Activated CD4-positive, alpha-beta T cell treated with anti-CD3 and anti-CD28 coated beads, Interleukin-2, amount 10 ng/mL, durations not matched to agents 7 days and 5 days (primary cell): Measurements from ENCODE around the gene SH2B2. TPM values are rescaled to one million over a fixed set of nuclear protein-coding genes. Genes with fewer than 3 reads are reported as not detected.
A peak's percentile ranks its signal among the peaks of the same experiment; 100 is the strongest.

Experiments
- CTCF ChIA-PET: fragments of 350-600 bp; sonication (Branson Sonifier 250); formaldehyde crosslinking; loops from one replicate; lab custom pipeline; 2021; ENCODE audit warnings: antibody characterized with exemption; lab: Charles Lee
- POLR2A ChIA-PET: fragments of 350-600 bp; sonication (Branson Sonifier 250); formaldehyde crosslinking; loops from one replicate; lab custom pipeline; 2021; ENCODE audit warnings: antibody characterized with exemption; lab: Charles Lee
- DNase-seq: peaks from one replicate; pipeline ENCODE4 v3.0.0-alpha.2; 2020
- H3K27ac Mint-ChIP-seq: one replicate; pipeline ENCODE4 v1.8.0; 2021; ENCODE audit warnings: mild to moderate bottlenecking, moderate library complexity, mixed read lengths
- H3K27me3 Mint-ChIP-seq: one replicate; pipeline ENCODE4 v1.8.0; 2021; ENCODE audit warnings: mixed read lengths
- H3K36me3 Mint-ChIP-seq: one replicate; pipeline ENCODE4 v1.8.0; 2021; ENCODE audit warnings: low read depth, mixed read lengths
- H3K4me1 Mint-ChIP-seq: one replicate; pipeline ENCODE4 v1.8.0; 2021; ENCODE audit warnings: mixed read lengths
- H3K4me3 Mint-ChIP-seq: one replicate; pipeline ENCODE4 v1.8.0; 2021; ENCODE audit warnings: mild to moderate bottlenecking, moderate library complexity, mixed read lengths
- H3K9me3 Mint-ChIP-seq: one replicate; pipeline ENCODE4 v1.8.0; 2021; ENCODE audit warnings: mixed read lengths
- total RNA-seq, 2 experiments: library from RNA; stranded (reverse); gene quantifications; one replicate each; pipeline ENCODE4 v1.2.3, GENCODE V29; 2021

Gene SH2B2
- total RNA-seq, 2 experiments from 2014 or later: 0.12 to 0.50 TPM

GRCh38 chr7:102284399-102284798 lies 2.3 kb upstream of the SH2B2 start:
- Mint-ChIP-seq H3K36me3 (no peaks in the 10 kb centered on the region), H3K9me3 (no peaks in the 10 kb centered on the region), H3K27me3 (peaks cover 20% of the 10 kb centered on the region), H3K4me1 (peaks cover 18% of the 10 kb centered on the region), H3K27ac (no peak overlapping the region), H3K4me3 (no peak overlapping the region)
- CTCF ChIA-PET: interaction anchor here (1.5 to 2.8 kb wide), 2 partner anchors 11 to 107 kb away, joined by 3 to 9 read pairs; no protein-coding TSS in a partner anchor
- POLR2A ChIA-PET: no interaction called here
- peak; percentile 12 for DNase-seq

GRCh38 chr7:102284891-102285539 lies 1.7 kb upstream of the SH2B2 start:
- no peaks in the 10 kb centered on the region for H3K9me3 Mint-ChIP-seq
- no peaks in the 10 kb centered on the region for H3K36me3 Mint-ChIP-seq
- H3K27me3 Mint-ChIP-seq: peaks cover 20% of the 10 kb centered on the region
- no peak for DNase-seq
- H3K27ac Mint-ChIP-seq: no peak overlapping the region
- ChIA-PET POLR2A (no interaction called here), CTCF (interaction anchor here (1.5 kb wide), 1 partner anchor 106 kb away, joined by 3 read pairs; no protein-coding TSS in a partner anchor)
- H3K4me1 Mint-ChIP-seq: peaks cover 20% of the 10 kb centered on the region
- peak overlapping the region; percentile 54 for H3K4me3 Mint-ChIP-seq

GRCh38 chr7:102285540-102286236 lies 980 bp upstream of the SH2B2 start:
- no peak for DNase-seq
- ChIA-PET POLR2A (no interaction called here), CTCF (no interaction called here)
- Mint-ChIP-seq H3K27ac (no peak overlapping the region), H3K4me3 (peak overlapping the region; percentile 54), H3K9me3 (no peaks in the 10 kb centered on the region), H3K27me3 (peaks cover 20% of the 10 kb centered on the region), H3K4me1 (peaks cover 20% of the 10 kb centered on the region), H3K36me3 (no peaks in the 10 kb centered on the region)

GRCh38 chr7:102287111-102287980 lies 678 bp downstream of the SH2B2 start:
- Mint-ChIP-seq H3K27me3 (peaks cover 20% of the 10 kb centered on the region), H3K4me1 (peaks cover 28% of the 10 kb centered on the region), H3K4me3 (peak overlapping the region; percentile 48), H3K27ac (no peak overlapping the region), H3K36me3 (no peaks in the 10 kb centered on the region), H3K9me3 (no peaks in the 10 kb centered on the region)
- DNase-seq: no peak
- ChIA-PET POLR2A (no interaction called here), CTCF (interaction anchor here (0.6 to 2.0 kb wide), 4 partner anchors 15 to 107 kb away, joined by 3 to 6 read pairs (median 4); no protein-coding TSS in a partner anchor)

- CTCF ChIA-PET: interaction anchor here (0.6 to 2.0 kb wide), 4 partner anchors 14 to 106 kb away, joined by 3 to 6 read pairs (median 4); no protein-coding TSS in a partner anchor
- no peaks in the 10 kb centered on the region for H3K36me3 Mint-ChIP-seq
- H3K9me3 Mint-ChIP-seq: no peaks in the 10 kb centered on the region
- no peak overlapping the region for H3K4me3 Mint-ChIP-seq
- peaks cover 28% of the 10 kb centered on the region for H3K4me1 Mint-ChIP-seq
- POLR2A ChIA-PET: no interaction called here
- DNase-seq: no peak
- H3K27ac Mint-ChIP-seq: no peak overlapping the region
- H3K27me3 Mint-ChIP-seq: peaks cover 20% of the 10 kb centered on the region
Observed at GRCh38 chr7:102287981-102288278, 1.3 kb downstream of the SH2B2 start.

GRCh38 chr7:102288285-102288930 lies 1.7 kb downstream of the SH2B2 start:
- Mint-ChIP-seq H3K4me3 (peak overlapping the region; percentile 52), H3K27me3 (peaks cover 21% of the 10 kb centered on the region), H3K27ac (peak overlapping the region; percentile 68), H3K36me3 (no peaks in the 10 kb centered on the region), H3K9me3 (no peaks in the 10 kb centered on the region), H3K4me1 (peaks cover 28% of the 10 kb centered on the region)
- no peak for DNase-seq
- CTCF ChIA-PET: interaction anchor here (0.7 to 2.0 kb wide), 5 partner anchors 14 to 780 kb away, joined by 3 to 6 read pairs (median 3); no protein-coding TSS in a partner anchor
- POLR2A ChIA-PET: no interaction called here

DNA sequence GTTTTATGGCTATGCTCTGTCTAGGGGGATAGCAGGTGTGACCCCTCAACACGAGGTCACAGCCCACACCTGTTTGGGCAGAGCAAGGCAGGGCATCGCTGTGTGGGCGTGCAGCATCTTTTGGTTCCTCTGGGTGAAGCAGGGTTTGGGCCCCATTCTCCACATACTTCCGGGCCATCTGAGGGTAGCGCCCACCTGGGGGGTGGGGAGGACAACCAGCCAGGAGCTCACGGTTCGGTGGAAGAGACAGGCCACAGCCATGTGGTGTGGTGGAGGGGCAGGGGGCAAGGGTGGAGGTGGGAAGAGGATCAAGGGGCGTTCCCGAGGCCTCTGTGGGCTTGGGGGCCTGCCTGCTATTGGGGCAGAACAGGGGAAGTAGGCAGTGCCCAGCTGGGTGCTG lies 2.4 kb downstream of the SH2B2 start:
- H3K27me3 Mint-ChIP-seq: peaks cover 27% of the 10 kb centered on the region
- ChIA-PET CTCF (interaction anchor here (0.6 to 2.0 kb wide), 5 partner anchors 13 to 781 kb away, joined by 3 to 6 read pairs (median 3); no protein-coding TSS in a partner anchor), POLR2A (no interaction called here)
- no peaks in the 10 kb centered on the region for H3K36me3 Mint-ChIP-seq
- peaks cover 26% of the 10 kb centered on the region for H3K4me1 Mint-ChIP-seq
- no peaks in the 10 kb centered on the region for H3K9me3 Mint-ChIP-seq
- no peak overlapping the region for H3K27ac Mint-ChIP-seq
- peak overlapping the region; percentile 32 for H3K4me3 Mint-ChIP-seq
- DNase-seq: no peak

DNA sequence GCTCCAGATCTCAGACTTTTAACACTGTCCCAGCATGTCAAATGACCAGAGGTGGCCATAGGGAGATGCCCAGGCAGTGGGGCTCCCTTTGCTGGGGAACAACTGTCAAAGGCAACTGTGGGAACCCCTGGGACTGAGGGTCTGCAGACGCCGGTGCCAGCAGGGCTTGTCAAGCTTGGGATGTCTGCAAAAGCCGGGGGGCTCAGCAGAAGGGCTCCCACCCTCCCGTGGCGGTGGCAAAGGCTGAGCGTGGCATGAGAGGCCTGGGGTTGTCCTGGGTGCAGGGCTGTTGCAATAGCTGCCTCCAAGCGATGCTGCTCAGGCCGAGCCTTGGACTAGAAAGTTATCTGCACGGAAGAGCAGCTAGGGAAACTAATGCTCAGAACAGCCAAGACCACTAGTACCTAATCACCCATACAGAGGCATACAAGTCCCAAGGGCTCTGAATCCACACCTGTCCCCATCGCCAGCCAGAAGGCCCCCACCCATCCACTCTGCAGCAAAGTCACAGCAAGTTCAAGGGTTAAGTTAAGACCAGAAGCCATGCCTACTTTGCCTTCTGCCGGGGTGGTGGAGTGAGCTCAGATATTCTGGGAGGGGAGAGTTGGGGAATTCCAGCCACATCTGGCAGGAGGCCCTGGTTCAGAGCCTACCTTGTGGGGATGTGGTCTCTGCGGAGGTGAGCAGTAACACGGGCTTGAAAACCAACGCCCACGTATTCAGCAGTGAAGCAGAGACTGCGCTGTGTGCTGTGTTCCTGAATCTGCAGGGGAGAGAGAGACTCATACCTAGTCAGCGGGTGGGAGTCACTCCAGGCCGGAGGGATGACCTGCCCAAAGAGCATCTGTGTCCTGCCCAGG lies 4.6 kb downstream of the SH2B2 start:
- Mint-ChIP-seq H3K27me3 (peaks cover 15% of the 10 kb centered on the region), H3K27ac (no peak overlapping the region), H3K4me1 (peaks cover 15% of the 10 kb centered on the region), H3K9me3 (no peaks in the 10 kb centered on the region), H3K36me3 (no peaks in the 10 kb centered on the region), H3K4me3 (no peak overlapping the region)
- POLR2A ChIA-PET: no interaction called here
- CTCF ChIA-PET: interaction anchor here (1.4 to 2.2 kb wide), 3 partner anchors 9 to 16 kb away, joined by 4 to 8 read pairs (median 4); no protein-coding TSS in a partner anchor
- DNase-seq: peak; percentile 19

- Mint-ChIP-seq H3K9me3 (no peaks in the 10 kb centered on the region), H3K27ac (no peak overlapping the region), H3K36me3 (no peaks in the 10 kb centered on the region), H3K4me3 (no peak overlapping the region), H3K4me1 (peaks cover 15% of the 10 kb centered on the region), H3K27me3 (peaks cover 15% of the 10 kb centered on the region)
- ChIA-PET CTCF (interaction anchor here (0.7 kb wide), 1 partner anchor 734 kb away, joined by 3 read pairs; no protein-coding TSS in a partner anchor), POLR2A (no interaction called here)
- no peak for DNase-seq
Observed at GRCh38 chr7:102291916-102292267, 5.2 kb downstream of the SH2B2 start.

- Mint-ChIP-seq H3K27me3 (peaks cover 15% of the 10 kb centered on the region), H3K27ac (no peak overlapping the region), H3K4me1 (peaks cover 15% of the 10 kb centered on the region), H3K9me3 (no peaks in the 10 kb centered on the region), H3K36me3 (no peaks in the 10 kb centered on the region), H3K4me3 (no peak overlapping the region)
- POLR2A ChIA-PET: no interaction called here
- DNase-seq: no peak
- CTCF ChIA-PET: no interaction called here
Observed at GRCh38 chr7:102292813-102293798, 6.4 kb downstream of the SH2B2 start.

GRCh38 chr7:102294589-102294988 lies 7.9 kb downstream of the SH2B2 start:
- Mint-ChIP-seq H3K27ac (no peak overlapping the region), H3K9me3 (no peaks in the 10 kb centered on the region), H3K4me1 (peaks cover 8% of the 10 kb centered on the region), H3K36me3 (no peaks in the 10 kb centered on the region), H3K27me3 (peaks cover 7% of the 10 kb centered on the region), H3K4me3 (no peak overlapping the region)
- no peak for DNase-seq
- ChIA-PET POLR2A (no interaction called here), CTCF (interaction anchor here (1.1 kb wide), 1 partner anchor 22 kb away, joined by 3 read pairs; no protein-coding TSS in a partner anchor)
